ENCODE measurements around the gene GFRA1.

The GFRA1 gene

GRCh38 chr10:116272440-116273283 is at the start of gene GFRA1:
Gene GFRA1 (minus strand): TSS chr10:116273206. CDS start chr10:116272029, 1,177 bp downstream.
- DNase-seq (ENCODE audit: low read depth in 1 of 2, low spot score in 1 of 2), result no peak

DNA sequence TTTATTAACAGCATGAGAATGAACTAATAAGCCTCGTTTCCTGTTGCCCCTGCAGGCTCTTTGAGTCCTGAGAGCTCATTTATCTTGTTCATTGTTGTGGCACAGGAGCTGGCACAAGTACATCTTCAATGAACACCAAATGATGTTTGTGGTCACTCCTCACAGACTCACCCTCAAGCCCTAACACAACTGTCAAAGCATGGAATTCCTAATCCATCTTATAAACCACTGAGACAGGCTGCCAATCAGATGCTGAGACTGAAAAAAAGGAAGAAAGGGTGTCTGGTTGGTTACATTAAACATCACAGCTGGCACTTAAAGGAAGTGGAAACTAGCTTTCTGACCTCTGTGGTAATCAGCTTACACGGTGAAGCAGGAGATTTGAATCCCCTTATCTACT is 43.5 kb upstream of the GFRA1 start:
- DNase-seq (ENCODE audit: low read depth in 1 of 2, low spot score in 1 of 2), result no peak

- DNase-seq (ENCODE audit: low read depth in 1 of 2, low spot score in 1 of 2), result no peak
These were observed 39.5 kb upstream of the GFRA1 start for GRCh38 chr10:116312548-116312947.

- DNase-seq (ENCODE audit: low read depth in 1 of 2, low spot score in 1 of 2), result no peak
These were observed 38.9 kb upstream of the GFRA1 start for GRCh38 chr10:116311706-116312490.

DNA sequence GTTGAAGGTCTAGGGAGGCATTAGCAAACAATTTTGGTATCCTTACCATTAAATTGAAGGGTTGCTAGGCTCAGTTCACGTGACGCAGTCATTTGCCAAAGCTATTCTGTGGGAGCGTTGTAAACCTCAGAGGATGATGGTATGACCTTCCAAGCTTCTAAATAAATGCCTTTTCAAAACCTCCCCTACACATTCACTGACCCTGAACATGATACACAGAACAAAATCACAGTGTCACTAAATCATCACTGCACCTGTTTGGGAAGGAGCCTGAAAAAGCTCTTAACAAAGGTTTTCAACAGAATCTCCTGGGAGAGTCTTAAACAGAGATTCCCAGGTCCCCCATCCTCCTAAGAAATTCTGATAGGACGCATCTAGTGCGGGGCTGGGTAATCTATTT is 38.0 kb upstream of the GFRA1 start:
- DNase-seq (ENCODE audit: low read depth in 1 of 2, low spot score in 1 of 2), result no peak

- DNase-seq (ENCODE audit: low read depth in 1 of 2, low spot score in 1 of 2), result no peak
These were observed 34.4 kb upstream of the GFRA1 start for GRCh38 chr10:116307455-116307854.

DNA sequence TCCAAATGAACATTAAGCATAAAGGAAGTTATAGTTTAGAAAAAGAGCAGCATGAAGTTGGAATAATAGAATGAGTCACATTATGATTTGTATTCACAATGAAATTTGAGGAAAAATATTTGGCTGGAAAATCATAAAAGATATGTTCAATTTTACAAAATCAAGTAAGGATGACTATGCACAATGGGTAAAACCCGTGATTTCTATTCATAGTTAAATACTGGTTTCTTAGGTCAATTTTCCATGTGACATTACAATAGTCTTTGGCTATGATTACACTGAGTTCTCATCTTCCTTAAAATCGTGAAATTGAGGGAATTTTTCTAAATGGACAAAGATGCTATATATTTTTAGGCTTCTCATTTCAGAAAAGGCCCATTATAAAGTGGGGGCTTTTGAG is 33.8 kb upstream of the GFRA1 start:
- DNase-seq (ENCODE audit: low read depth in 1 of 2, low spot score in 1 of 2), result no peak

DNA sequence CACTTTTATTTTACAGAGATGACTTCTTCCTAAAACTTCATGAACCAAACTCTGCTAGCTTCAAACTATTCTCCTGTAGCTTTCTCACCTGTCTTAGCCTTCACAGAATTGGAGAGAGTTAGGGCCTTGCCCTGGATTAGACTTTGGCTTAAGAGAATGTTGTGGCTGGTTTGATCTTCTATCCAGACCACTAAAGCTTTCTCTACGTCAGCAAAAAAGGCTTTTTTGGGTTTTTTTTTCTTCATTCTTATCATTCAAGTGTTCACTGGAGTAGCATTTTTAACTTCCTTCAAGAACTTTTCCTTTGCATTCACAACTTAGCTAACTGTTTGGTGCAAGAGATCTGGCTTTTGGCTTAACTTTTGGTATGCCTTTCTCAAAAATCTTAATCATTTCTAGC is 31.9 kb upstream of the GFRA1 start:
- no peak for DNase-seq (ENCODE audit: low read depth in 1 of 2, low spot score in 1 of 2)

- no peak for DNase-seq (ENCODE audit: low read depth in 1 of 2, low spot score in 1 of 2)
These were observed 27.5 kb upstream of the GFRA1 start for GRCh38 chr10:116300542-116300941.

- no peak for DNase-seq (ENCODE audit: low read depth in 1 of 2, low spot score in 1 of 2)
These were observed 25.6 kb upstream of the GFRA1 start for GRCh38 chr10:116298586-116298985.

DNA sequence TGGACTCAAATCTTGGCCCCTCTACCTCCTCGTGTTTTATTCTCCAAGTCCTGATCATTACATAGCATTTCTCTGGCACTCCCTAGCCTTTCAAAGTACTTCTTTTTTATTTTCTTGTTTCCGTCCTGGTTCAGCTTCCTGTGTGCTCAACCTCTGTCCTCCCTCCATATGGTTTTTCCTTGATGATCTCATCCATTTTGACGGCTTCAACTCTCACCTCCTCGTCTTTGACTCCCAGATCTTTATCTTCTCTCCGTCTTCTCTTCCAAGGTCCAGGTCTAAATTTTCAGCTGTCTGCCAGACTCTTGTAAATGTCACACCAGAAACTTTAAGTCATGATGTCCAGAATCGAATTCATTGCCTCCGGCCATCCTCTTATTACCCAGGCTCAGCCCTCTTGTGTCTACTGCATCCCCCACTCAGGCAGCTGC is 23.3 kb upstream of the GFRA1 start:
- DNase-seq (ENCODE audit: low read depth in 1 of 2, low spot score in 1 of 2), result no peak

DNA sequence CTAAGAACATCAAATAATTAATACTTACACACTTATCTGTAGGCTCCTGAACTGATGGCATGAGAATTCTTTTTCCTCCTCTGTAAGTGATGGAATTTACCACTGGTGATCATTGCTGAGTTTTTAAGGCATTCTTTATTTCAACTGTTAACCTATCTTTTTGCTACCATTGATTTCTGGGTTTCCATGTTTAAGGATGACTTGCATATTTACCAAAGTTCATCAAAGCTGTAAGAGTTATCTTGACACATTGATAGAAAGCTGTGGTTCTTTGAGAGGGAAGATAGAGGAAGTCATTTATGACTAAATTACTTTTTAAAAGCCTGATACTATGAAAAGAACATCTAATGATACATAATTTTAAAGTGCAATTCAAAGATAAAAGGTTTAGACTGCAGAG is 19.5 kb upstream of the GFRA1 start:
- no peak for DNase-seq (ENCODE audit: low read depth in 1 of 2, low spot score in 1 of 2)

DNA sequence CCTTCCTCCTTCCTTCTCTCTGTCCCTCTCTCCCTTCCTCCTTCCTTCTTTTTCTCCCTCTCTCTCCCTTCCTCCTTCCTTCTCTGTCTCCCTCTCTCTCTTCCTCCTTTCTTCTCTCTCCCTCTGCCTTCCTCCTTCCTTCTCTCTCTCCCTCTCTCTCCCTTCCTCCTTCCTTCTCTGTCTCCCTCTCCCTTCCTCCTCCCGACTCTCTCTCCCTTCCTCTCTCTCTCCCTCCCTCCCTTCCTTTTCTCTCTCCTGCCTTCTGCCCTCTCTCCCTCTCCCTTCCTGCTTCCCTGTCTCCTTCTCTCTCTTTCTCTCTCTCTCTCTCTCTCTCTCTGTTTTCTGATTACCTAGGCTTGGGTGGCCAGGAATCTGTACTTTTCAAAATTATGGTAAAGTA is 16.6 kb upstream of the GFRA1 start:
- DNase-seq (ENCODE audit: low read depth in 1 of 2, low spot score in 1 of 2), result no peak

DNA sequence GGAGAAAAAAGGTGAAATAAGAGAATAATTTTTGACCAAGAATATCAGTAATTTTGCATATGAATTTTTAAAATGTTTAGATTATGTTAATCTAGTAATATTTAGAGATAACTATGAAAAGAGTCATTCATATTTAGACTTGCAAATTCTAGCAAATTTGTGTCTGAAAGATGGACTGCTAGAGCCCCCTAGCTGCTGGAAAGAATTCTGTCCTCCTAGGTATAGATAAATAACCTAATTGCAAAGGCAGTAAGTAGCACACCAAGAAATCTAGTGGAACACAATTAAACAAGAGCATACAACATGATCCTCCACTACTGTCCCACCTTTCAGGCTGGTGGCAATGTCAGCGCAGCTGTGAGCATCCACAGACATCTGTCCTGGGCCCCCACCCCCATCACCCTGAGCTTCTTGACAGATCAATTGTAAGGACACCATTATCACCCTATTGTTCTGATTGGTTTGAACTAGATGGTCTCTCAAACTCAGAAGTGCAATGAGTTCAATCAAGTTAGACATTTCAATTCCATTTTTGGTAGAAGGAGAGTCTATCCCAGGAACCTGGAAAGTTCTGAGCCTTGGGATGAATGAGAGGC is 15.0 kb upstream of the GFRA1 start:
- DNase-seq (ENCODE audit: low read depth in 1 of 2, low spot score in 1 of 2), result no peak

- DNase-seq (ENCODE audit: low read depth in 1 of 2, low spot score in 1 of 2), result no peak
These were observed 13.7 kb upstream of the GFRA1 start for GRCh38 chr10:116286626-116287200.

DNA sequence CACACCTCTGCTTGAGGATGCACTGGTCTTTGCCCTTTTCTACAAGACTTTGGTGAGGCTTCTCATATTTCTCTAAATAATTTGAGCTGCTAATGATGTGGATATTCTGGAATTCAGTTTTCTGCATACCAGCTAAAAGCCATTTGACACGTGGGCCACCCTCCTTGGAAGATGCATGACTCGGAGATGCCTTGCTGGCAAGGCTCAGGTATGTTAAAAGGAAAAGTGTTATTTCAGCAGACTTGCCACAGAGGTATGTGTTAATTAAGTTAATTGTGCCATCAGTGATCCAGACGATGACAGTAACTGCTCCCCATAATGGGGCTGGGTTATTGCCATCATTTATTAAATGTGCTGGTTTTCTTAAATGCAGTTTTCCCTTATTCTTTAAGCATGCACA is 8.8 kb upstream of the GFRA1 start:
- DNase-seq (ENCODE audit: low read depth in 1 of 2, low spot score in 1 of 2), result no peak

- DNase-seq (ENCODE audit: low read depth in 1 of 2, low spot score in 1 of 2), result no peak
These were observed 5.8 kb upstream of the GFRA1 start for GRCh38 chr10:116278846-116279245.

- DNase-seq (ENCODE audit: low read depth in 1 of 2, low spot score in 1 of 2), result no peak
These were observed 4.0 kb upstream of the GFRA1 start for GRCh38 chr10:116276981-116277380.

- DNase-seq (ENCODE audit: low read depth in 1 of 2, low spot score in 1 of 2), result no peak
These were observed 1.3 kb upstream of the GFRA1 start for GRCh38 chr10:116274064-116274904.

- DNase-seq (ENCODE audit: low read depth in 1 of 2, low spot score in 1 of 2), result no peak
These were observed 1.2 kb downstream of the GFRA1 start for GRCh38 chr10:116271593-116272439.
